Measurements from ENCODE around the gene PADI6. TPM values are rescaled to one million over a fixed set of nuclear protein-coding genes. Genes with fewer than 3 reads are reported as not detected.

Gene PADI6
- total RNA-seq, result not detected
- polyA plus RNA-seq (2013, experiment 1 of 2), result not detected
- polyA plus RNA-seq (2013, experiment 2 of 2), result 0.03 TPM
- total RNA-seq, result 0 to 0.20 (median 0) reads per million in 172 experiments

- Mint-ChIP-seq H3K27ac (no peak within 1 kb of the TSS), H3K36me3 (ENCODE audit: low read depth) (no peaks in the 10 kb centered on the region), H3K4me1 (ENCODE audit: low read depth) (no peaks in the 10 kb centered on the region), H3K9me3 (no peaks in the 10 kb centered on the region), H3K27me3 (no peaks in the 10 kb centered on the region), H3K4me3 (no peak within 1 kb of the TSS)
- DNase-seq (no peak), ATAC-seq (ENCODE audit: poor library complexity) (no peak)
- CTCF ChIA-PET, result no interaction called here
- no peak within 1 kb of the TSS for H3K4me3 ChIP-seq (ENCODE audit: low read length)
- H3K4me1 ChIP-seq (ENCODE audit: insufficient read depth, low read length), result no peaks in the 10 kb centered on the region
- intact Hi-C loops (cut with DNase I, micrococcal nuclease), result no loop called here
- H3K9me3 ChIP-seq (ENCODE audit: control insufficient read depth in 1 of 2, insufficient read depth in 1 of 2, low read length in 2 of 2), result no peaks in the 10 kb centered on the region
- no peaks in the 10 kb centered on the region for H3K27me3 ChIP-seq (ENCODE audit: control insufficient read depth in 1 of 2, insufficient read depth in 2 of 2, low read length in 2 of 2)
- H3K36me3 ChIP-seq (ENCODE audit: insufficient read depth, low read length), result no peaks in the 10 kb centered on the region
- no peak within 1 kb of the TSS for H3K27ac ChIP-seq (ENCODE audit: low read depth in 1 of 2, low read length in 2 of 2)
- POLR2A ChIA-PET, result no interaction called here
- TF ChIP-seq CTCF (IDR thresholded peaks at IDR 0.05), result no peak
Measured at GRCh38 chr1:17371896-17372295, at the start of gene PADI6. Gene PADI6, plus strand, starts transcription at chr1:17372196. Its CDS starts 50 bp downstream, at chr1:17372246.

GRCh38 chr1:17328855-17329254 lies 43.1 kb upstream of the PADI6 start:
- no peaks in the 10 kb centered on the region for H3K4me1 Mint-ChIP-seq (ENCODE audit: low read depth)
- H3K27me3 Mint-ChIP-seq, result peaks cover 32% of the 10 kb centered on the region
- Histone ChIP-seq H3K36me3 (ENCODE audit: insufficient read depth, low read length) (no peaks in the 10 kb centered on the region), H3K4me3 (ENCODE audit: low read length) (no peak overlapping the region), H3K27ac (ENCODE audit: low read depth in 1 of 2, low read length in 2 of 2) (no peak overlapping the region), H3K4me1 (ENCODE audit: insufficient read depth, low read length) (no peaks in the 10 kb centered on the region), H3K27me3 (ENCODE audit: control insufficient read depth in 1 of 2, insufficient read depth in 2 of 2, low read length in 2 of 2) (peaks cover 5% of the 10 kb centered on the region in 2 experiments), H3K9me3 (ENCODE audit: control insufficient read depth in 1 of 2, insufficient read depth in 1 of 2, low read length in 2 of 2) (peaks cover 0 to 4% of the 10 kb centered on the region in 2 experiments)
- ChIA-PET CTCF (no interaction called here), POLR2A (no interaction called here)
- no peak overlapping the region for H3K4me3 Mint-ChIP-seq
- intact Hi-C loops (cut with DNase I, micrococcal nuclease), result no loop called here
- H3K9me3 Mint-ChIP-seq, result no peaks in the 10 kb centered on the region
- H3K36me3 Mint-ChIP-seq (ENCODE audit: low read depth), result no peaks in the 10 kb centered on the region
- DNase-seq (no peak), ATAC-seq (ENCODE audit: poor library complexity) (no peak)
- no peak for TF ChIP-seq CTCF (IDR thresholded peaks at IDR 0.05)
- no peak overlapping the region for H3K27ac Mint-ChIP-seq

GRCh38 chr1:17329610-17330009 lies 42.4 kb upstream of the PADI6 start:
- H3K4me1 ChIP-seq (ENCODE audit: insufficient read depth, low read length), result no peaks in the 10 kb centered on the region
- intact Hi-C loops (cut with DNase I, micrococcal nuclease), result loop anchor here in 1 of 2 experiments (10.0 kb wide), 1 partner anchor 205 kb away; no protein-coding TSS in a partner anchor
- H3K4me3 Mint-ChIP-seq, result no peak overlapping the region
- no peak overlapping the region for H3K4me3 ChIP-seq (ENCODE audit: low read length)
- H3K36me3 ChIP-seq (ENCODE audit: insufficient read depth, low read length), result no peaks in the 10 kb centered on the region
- CTCF ChIA-PET, result no interaction called here
- H3K27me3 Mint-ChIP-seq, result peaks cover 33% of the 10 kb centered on the region
- no peak overlapping the region for H3K27ac ChIP-seq (ENCODE audit: low read depth in 1 of 2, low read length in 2 of 2)
- H3K27ac Mint-ChIP-seq, result no peak overlapping the region
- POLR2A ChIA-PET, result no interaction called here
- H3K9me3 ChIP-seq (ENCODE audit: control insufficient read depth in 1 of 2, insufficient read depth in 1 of 2, low read length in 2 of 2), result peaks cover 0 to 4% of the 10 kb centered on the region in 2 experiments
- TF ChIP-seq CTCF (IDR thresholded peaks at IDR 0.05), result no peak
- DNase-seq (no peak), ATAC-seq (ENCODE audit: poor library complexity) (no peak)
- H3K4me1 Mint-ChIP-seq (ENCODE audit: low read depth), result no peaks in the 10 kb centered on the region
- no peaks in the 10 kb centered on the region for H3K9me3 Mint-ChIP-seq
- H3K36me3 Mint-ChIP-seq (ENCODE audit: low read depth), result no peaks in the 10 kb centered on the region
- H3K27me3 ChIP-seq (ENCODE audit: control insufficient read depth in 1 of 2, insufficient read depth in 2 of 2, low read length in 2 of 2), result peaks cover 5% of the 10 kb centered on the region in 2 experiments
